ENCODE measurements around the gene NEK6. TPM values are rescaled to one million over a fixed set of nuclear protein-coding genes. Genes with fewer than 3 reads are reported as not detected.

NEK6 gene
- total RNA-seq, 1 experiment from 2014 or later, result 66.6 TPM

DNA sequence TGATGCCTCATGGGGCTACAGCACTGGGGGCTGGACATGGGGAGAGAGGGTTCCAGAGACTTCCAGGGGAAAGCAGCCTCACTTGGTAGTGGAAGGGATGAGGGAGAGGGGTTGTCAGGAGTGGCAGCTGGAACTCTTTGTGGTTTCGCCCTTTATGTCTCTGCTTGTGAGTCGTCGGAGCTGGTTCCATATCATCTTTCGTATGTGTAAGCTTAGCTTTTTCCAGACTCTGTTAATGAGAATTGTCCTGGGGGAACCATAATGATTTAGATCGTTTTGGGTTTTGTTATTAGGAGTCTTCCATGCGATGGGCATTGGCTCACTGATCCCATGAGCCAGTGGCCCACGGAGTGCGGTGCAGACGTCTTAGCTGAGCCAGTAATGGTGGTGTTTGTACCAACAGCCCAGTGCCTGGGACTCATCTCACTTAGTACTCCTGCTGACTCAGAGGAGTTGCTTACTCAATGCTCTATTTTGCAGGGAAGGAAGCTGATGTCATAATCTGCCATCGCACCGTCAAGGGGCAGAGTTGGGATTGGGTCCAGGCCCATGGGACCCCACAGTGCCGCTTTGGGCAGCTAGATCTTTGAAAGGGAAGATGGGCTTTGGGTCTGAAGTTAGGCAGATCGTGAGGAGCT lies 48.5 kb downstream of the NEK6 start:
- no peak overlapping the region for H3K4me3 Mint-ChIP-seq (ENCODE audit: unreplicated experiment)
- ChIA-PET CTCF (no interaction called here), POLR2A (no interaction called here)
- Histone ChIP-seq H3K4me3 (ENCODE audit: low read depth, low read length) (no peak overlapping the region), H3K4me1 (peaks cover 23% of the 10 kb centered on the region), H3K27me3 (replicated peaks; ENCODE audit: control insufficient read depth, insufficient read depth, low read length) (no peaks in the 10 kb centered on the region), H3K36me3 (ENCODE audit: control insufficient read depth, insufficient read depth, low read length) (no peaks in the 10 kb centered on the region; the same call in 1 of the 2 replicates), H3K9me3 (no peaks in the 10 kb centered on the region)
- intact Hi-C loops (cut with micrococcal nuclease; ENCODE audit: unreplicated experiment), result no loop called here
- no peak for DNase-seq
- H3K9me3 Mint-ChIP-seq (ENCODE audit: unreplicated experiment), result no peaks in the 10 kb centered on the region
- H3K4me1 Mint-ChIP-seq (ENCODE audit: low read depth, unreplicated experiment), result peaks cover 8% of the 10 kb centered on the region
- TF ChIP-seq, protein P1, sequence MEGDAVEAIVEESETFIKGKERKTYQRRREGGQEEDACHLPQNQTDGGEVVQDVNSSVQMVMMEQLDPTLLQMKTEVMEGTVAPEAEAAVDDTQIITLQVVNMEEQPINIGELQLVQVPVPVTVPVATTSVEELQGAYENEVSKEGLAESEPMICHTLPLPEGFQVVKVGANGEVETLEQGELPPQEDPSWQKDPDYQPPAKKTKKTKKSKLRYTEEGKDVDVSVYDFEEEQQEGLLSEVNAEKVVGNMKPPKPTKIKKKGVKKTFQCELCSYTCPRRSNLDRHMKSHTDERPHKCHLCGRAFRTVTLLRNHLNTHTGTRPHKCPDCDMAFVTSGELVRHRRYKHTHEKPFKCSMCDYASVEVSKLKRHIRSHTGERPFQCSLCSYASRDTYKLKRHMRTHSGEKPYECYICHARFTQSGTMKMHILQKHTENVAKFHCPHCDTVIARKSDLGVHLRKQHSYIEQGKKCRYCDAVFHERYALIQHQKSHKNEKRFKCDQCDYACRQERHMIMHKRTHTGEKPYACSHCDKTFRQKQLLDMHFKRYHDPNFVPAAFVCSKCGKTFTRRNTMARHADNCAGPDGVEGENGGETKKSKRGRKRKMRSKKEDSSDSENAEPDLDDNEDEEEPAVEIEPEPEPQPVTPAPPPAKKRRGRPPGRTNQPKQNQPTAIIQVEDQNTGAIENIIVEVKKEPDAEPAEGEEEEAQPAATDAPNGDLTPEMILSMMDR (IDR thresholded peaks at IDR 0.05; ENCODE audit: insufficient read depth in 1 of 2, low read depth in 1 of 2, low read length in 1 of 2, severe bottlenecking in 1 of 2, unreplicated experiment in 1 of 2), result no peak
- peak overlapping the region; percentile 60 for H3K27ac Mint-ChIP-seq (ENCODE audit: unreplicated experiment)
- peaks cover 55% of the 10 kb centered on the region for H3K36me3 Mint-ChIP-seq (ENCODE audit: insufficient read depth, unreplicated experiment)
- BruUV-seq (replicated peaks), result no TSS peak
- no peaks in the 10 kb centered on the region for H3K27me3 Mint-ChIP-seq (ENCODE audit: insufficient read depth, unreplicated experiment)

DNA sequence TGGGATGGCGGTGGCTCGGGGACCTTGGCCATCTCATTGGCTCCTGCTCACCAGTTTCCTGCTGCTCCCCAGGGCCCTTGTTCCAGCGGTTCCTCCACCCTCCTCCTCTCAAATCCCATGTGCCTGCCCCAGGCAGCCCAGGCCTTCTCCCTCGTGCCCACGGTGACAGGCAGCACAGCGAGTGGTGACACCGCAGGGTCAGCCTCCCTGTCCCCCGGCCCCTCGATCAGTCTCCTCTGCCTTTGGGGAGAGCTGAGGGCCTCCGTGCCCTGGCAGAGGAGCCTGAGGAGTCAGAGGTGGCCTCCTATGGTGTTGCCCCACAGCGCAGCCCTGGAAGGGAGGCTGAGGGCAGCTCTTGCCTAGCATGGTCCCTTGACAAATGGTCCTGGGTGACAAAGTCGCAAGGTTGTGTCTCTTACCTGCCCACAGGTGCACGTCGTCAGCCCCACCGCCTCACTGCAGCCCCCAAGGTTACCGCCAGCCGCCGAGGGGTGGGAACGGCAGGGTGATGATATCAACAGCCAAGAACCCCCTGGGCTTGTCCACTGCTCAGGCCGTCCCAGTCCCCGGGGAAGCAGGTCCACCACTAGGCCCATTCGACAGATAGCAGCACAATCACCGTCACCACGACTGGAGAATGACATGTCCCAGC lies 49.8 kb downstream of the NEK6 start:
- Histone ChIP-seq H3K9me3 (no peaks in the 10 kb centered on the region), H3K27me3 (replicated peaks; ENCODE audit: control insufficient read depth, insufficient read depth, low read length) (no peaks in the 10 kb centered on the region), H3K4me3 (ENCODE audit: low read depth, low read length) (no peak overlapping the region), H3K4me1 (peaks cover 23% of the 10 kb centered on the region), H3K36me3 (ENCODE audit: control insufficient read depth, insufficient read depth, low read length) (no peaks in the 10 kb centered on the region; the same call in 1 of the 2 replicates)
- Mint-ChIP-seq H3K36me3 (ENCODE audit: insufficient read depth, unreplicated experiment) (peaks cover 56% of the 10 kb centered on the region), H3K4me3 (ENCODE audit: unreplicated experiment) (no peak overlapping the region), H3K27me3 (ENCODE audit: insufficient read depth, unreplicated experiment) (no peaks in the 10 kb centered on the region), H3K4me1 (ENCODE audit: low read depth, unreplicated experiment) (peaks cover 8% of the 10 kb centered on the region), H3K27ac (ENCODE audit: unreplicated experiment) (peak overlapping the region; percentile 55), H3K9me3 (ENCODE audit: unreplicated experiment) (no peaks in the 10 kb centered on the region)
- no peak for DNase-seq
- intact Hi-C loops (cut with micrococcal nuclease; ENCODE audit: unreplicated experiment), result no loop called here
- POLR2A ChIA-PET, result no interaction called here
- TF ChIP-seq, protein P1 (IDR thresholded peaks at IDR 0.05; ENCODE audit: insufficient read depth in 1 of 2, low read depth in 1 of 2, low read length in 1 of 2, severe bottlenecking in 1 of 2, unreplicated experiment in 1 of 2), result no peak
- CTCF ChIA-PET, result no interaction called here
- no TSS peak for BruUV-seq (replicated peaks)

DNA sequence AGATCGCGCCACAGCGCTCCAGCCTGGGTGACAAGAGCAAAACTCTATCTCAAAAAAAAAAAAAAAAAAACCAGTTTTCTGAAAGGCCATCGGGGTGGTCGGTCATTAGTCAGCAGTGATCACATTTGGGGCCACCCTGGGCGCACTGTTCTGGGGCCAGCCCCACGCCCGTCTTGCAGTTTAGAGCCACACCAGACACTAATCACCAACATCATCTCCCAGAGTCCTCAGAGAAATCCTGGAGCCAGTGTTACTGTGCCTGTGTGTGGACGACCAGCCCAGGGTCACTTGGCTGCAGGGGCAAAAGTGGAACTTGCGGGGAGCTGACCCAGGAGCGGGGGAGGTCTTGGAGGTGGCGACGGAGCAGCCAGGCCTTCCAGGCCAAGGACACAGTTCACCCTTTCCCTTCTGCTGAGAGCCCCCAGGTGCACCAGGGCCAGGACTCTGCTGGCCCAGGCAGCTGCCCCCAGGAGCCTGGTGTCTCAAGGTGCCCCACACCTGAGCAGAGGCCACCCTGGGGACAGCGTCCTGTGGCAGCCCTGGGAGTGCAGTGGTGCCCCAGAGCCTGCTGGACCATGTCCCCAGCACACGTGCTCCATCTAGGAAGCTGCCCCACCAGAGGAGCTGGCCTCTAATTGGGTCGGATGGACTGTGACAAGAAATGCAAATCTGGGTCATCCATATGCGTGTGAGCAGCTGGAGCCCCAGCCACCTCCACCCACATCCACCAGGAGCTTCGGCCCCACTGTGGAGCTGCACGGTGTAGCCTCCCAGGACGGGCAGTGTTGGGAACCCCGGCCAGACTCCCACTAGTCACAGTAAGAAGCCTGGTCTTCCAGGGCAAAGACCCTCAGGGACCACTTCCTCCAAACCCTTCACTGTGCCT lies 51.1 kb downstream of the NEK6 start:
- no peaks in the 10 kb centered on the region for H3K27me3 Mint-ChIP-seq (ENCODE audit: insufficient read depth, unreplicated experiment)
- no peaks in the 10 kb centered on the region for H3K27me3 ChIP-seq (replicated peaks; ENCODE audit: control insufficient read depth, insufficient read depth, low read length)
- peaks cover 23% of the 10 kb centered on the region for H3K4me1 ChIP-seq
- no peak overlapping the region for H3K4me3 ChIP-seq (ENCODE audit: low read depth, low read length)
- peak overlapping the region; percentile 88 for H3K27ac Mint-ChIP-seq (ENCODE audit: unreplicated experiment)
- no peak for DNase-seq
- POLR2A ChIA-PET, result no interaction called here
- intact Hi-C loops (cut with micrococcal nuclease; ENCODE audit: unreplicated experiment), result no loop called here
- H3K36me3 ChIP-seq (ENCODE audit: control insufficient read depth, insufficient read depth, low read length), result peaks cover 1% of the 10 kb centered on the region; the same call in 1 of the 2 replicates
- H3K9me3 Mint-ChIP-seq (ENCODE audit: unreplicated experiment), result no peaks in the 10 kb centered on the region
- no peaks in the 10 kb centered on the region for H3K9me3 ChIP-seq
- CTCF ChIA-PET, result no interaction called here
- H3K4me3 Mint-ChIP-seq (ENCODE audit: unreplicated experiment), result no peak overlapping the region
- TF ChIP-seq, protein P1 (IDR thresholded peaks at IDR 0.05; ENCODE audit: insufficient read depth in 1 of 2, low read depth in 1 of 2, low read length in 1 of 2, severe bottlenecking in 1 of 2, unreplicated experiment in 1 of 2), result no peak
- peaks cover 8% of the 10 kb centered on the region for H3K4me1 Mint-ChIP-seq (ENCODE audit: low read depth, unreplicated experiment)
- H3K36me3 Mint-ChIP-seq (ENCODE audit: insufficient read depth, unreplicated experiment), result peaks cover 63% of the 10 kb centered on the region
- BruUV-seq (replicated peaks), result no TSS peak

Data from Caco-2 (cell line).